Measurements from ENCODE around the gene EMILIN3. TPM values are rescaled to one million over a fixed set of nuclear protein-coding genes. Genes with fewer than 3 reads are reported as not detected.

EMILIN3 gene
- total RNA-seq, 1 experiment from 2014 or later, result 5.9 TPM

DNA sequence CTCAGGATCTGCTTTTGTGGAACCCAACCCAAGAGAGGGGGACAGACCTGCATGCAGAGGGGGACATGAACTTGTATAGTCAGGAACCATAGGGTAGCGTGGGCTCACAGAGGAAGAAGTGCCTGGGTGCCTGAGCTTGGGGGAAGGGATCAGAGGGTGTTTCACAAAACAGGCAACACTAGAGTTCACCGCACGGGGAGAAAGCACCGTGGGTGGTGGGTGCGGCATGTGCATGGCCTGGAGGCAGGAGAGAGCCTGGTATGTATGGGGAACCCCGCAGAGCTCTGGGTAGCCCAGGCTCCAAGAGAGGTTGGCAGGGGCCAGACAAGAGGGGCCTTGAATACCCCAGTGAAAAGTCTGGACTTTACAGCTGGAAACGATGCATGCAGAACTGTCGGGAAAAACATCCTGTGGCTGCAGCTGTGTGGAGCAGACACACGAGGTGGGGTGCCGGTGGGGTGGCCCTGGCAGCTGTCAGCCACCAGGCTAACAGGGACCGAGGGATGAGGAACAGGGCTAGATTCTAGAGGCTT, 6.7 kb upstream of the EMILIN3 start:
- H3K27ac ChIP-seq (ENCODE audit: insufficient read length, low read depth, low read length), result no peak overlapping the region
- no peak overlapping the region for H3K9ac ChIP-seq (ENCODE audit: extremely low read depth, insufficient read length, low read length)
- no peak overlapping the region for H4K8ac ChIP-seq (replicated peaks; ENCODE audit: insufficient read length, low read depth, low read length)
- no peak overlapping the region for H4K5ac ChIP-seq (ENCODE audit: insufficient read length, low read depth, low read length)
- no peak overlapping the region for H2BK20ac ChIP-seq (ENCODE audit: low read depth, low read length, poor library complexity, severe bottlenecking)
- no peaks in the 10 kb centered on the region for H3K23me2 ChIP-seq (ENCODE audit: insufficient read length, low read depth, low read length, poor library complexity, severe bottlenecking)
- H2BK12ac ChIP-seq (ENCODE audit: insufficient read length, low read depth, low read length), result no peak overlapping the region
- H3K4me1 Mint-ChIP-seq, result peaks cover 9 to 12% of the 10 kb centered on the region in 2 experiments
- no peak overlapping the region for H3K14ac ChIP-seq (ENCODE audit: insufficient read depth, low read length)
- no peaks in the 10 kb centered on the region for H3K4me1 ChIP-seq (ENCODE audit: insufficient read depth, low read length)
- H3K56ac ChIP-seq (ENCODE audit: insufficient read length, low read depth, low read length), result no peak overlapping the region
- H3K4me3 Mint-ChIP-seq, result no peak overlapping the region
- peaks cover 0 to 10% (median 5%) of the 10 kb centered on the region in 3 experiments; a peak in 5 of 7 replicates for H3K36me3 Mint-ChIP-seq (ENCODE audit: insufficient read depth in 1 of 3, low read depth in 3 of 3)
- H3K9me3 ChIP-seq (ENCODE audit: control insufficient read depth, low read depth, low read length), result peaks cover 4% of the 10 kb centered on the region
- no peak overlapping the region for H2BK15ac ChIP-seq (ENCODE audit: low read depth, low read length)
- no peak overlapping the region for H3K23ac ChIP-seq (ENCODE audit: insufficient read length, low read depth, low read length)
- H3K79me2 ChIP-seq (ENCODE audit: insufficient read depth, low read length), result no peaks in the 10 kb centered on the region
- H3T11ph ChIP-seq (ENCODE audit: low read length), result no peak overlapping the region
- no peak overlapping the region for H2AK5ac ChIP-seq (ENCODE audit: insufficient read length, low read length)
- H3K79me1 ChIP-seq (ENCODE audit: insufficient read depth, low read depth, low read length, poor library complexity, severe bottlenecking), result no peaks in the 10 kb centered on the region
- no peak overlapping the region for H3K4me2 ChIP-seq (ENCODE audit: insufficient read depth, insufficient read length, low read length)
- peaks cover 7 to 16% of the 10 kb centered on the region in 2 experiments for H3K9me3 Mint-ChIP-seq
- TF ChIP-seq, protein P1, sequence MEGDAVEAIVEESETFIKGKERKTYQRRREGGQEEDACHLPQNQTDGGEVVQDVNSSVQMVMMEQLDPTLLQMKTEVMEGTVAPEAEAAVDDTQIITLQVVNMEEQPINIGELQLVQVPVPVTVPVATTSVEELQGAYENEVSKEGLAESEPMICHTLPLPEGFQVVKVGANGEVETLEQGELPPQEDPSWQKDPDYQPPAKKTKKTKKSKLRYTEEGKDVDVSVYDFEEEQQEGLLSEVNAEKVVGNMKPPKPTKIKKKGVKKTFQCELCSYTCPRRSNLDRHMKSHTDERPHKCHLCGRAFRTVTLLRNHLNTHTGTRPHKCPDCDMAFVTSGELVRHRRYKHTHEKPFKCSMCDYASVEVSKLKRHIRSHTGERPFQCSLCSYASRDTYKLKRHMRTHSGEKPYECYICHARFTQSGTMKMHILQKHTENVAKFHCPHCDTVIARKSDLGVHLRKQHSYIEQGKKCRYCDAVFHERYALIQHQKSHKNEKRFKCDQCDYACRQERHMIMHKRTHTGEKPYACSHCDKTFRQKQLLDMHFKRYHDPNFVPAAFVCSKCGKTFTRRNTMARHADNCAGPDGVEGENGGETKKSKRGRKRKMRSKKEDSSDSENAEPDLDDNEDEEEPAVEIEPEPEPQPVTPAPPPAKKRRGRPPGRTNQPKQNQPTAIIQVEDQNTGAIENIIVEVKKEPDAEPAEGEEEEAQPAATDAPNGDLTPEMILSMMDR (conservative IDR thresholded peaks at IDR 0.05), result no peak
- no peak overlapping the region for H3K18ac ChIP-seq (ENCODE audit: insufficient read length, low read depth, low read length)
- no peak overlapping the region for H2BK120ac ChIP-seq (ENCODE audit: low read depth, low read length, poor library complexity, severe bottlenecking)
- no peak overlapping the region; a peak in 1 of 7 replicates for H3K27ac Mint-ChIP-seq
- DNase-seq, result no peak
- no CpG with 5 or more reads among the region's 11 CpGs for WGBS (ENCODE audit: extremely low coverage, insufficient read length, low lambda C conversion rate)
- no peaks in the 10 kb centered on the region for H4K20me1 ChIP-seq (ENCODE audit: control insufficient read depth, insufficient read depth, insufficient read length)
- no peak overlapping the region for H2BK5ac ChIP-seq (ENCODE audit: insufficient read length, low read length)
- no peaks in the 10 kb centered on the region; the same call in 1 of the 2 replicates for H3K27me3 ChIP-seq (ENCODE audit: insufficient read depth, low read length)
- peaks cover 47% of the 10 kb centered on the region for H3K27me3 Mint-ChIP-seq (ENCODE audit: low read depth)
- H2AFZ ChIP-seq (ENCODE audit: low read length), result no peak overlapping the region
- no peak overlapping the region for H3K4ac ChIP-seq (ENCODE audit: low read depth, low read length)
- no peak overlapping the region for H4K91ac ChIP-seq (ENCODE audit: insufficient read length, low read depth, low read length)
